Hepatocyte (in vitro differentiated cells): ENCODE measurements around the gene MOB3B. TPM values are rescaled to one million over a fixed set of nuclear protein-coding genes. Genes with fewer than 3 reads are reported as not detected.
"Not testable (repeated sequence)": the region's sequence is repeated elsewhere in the genome, so short reads cannot be mapped to it uniquely, and the experiment has no call there.

Experiments
- DNase-seq: peaks from one replicate; pipeline ENCODE4 v3.0.0-alpha.2; 2016; ENCODE audit warnings: low spot score
- H2AFZ ChIP-seq: fragments of 200-600 bp; sonication (generic); 2 replicates; pipeline ENCODE4 v1.6.0; 2016; ENCODE audit warnings: antibody characterized with exemption, mild to moderate bottlenecking
- H3K27ac ChIP-seq: fragments of 200-600 bp; sonication (generic); 2 replicates; pipeline ENCODE4 v1.5.1; 2016; ENCODE audit warnings: mild to moderate bottlenecking
- H3K27me3 ChIP-seq: fragments of 200-600 bp; sonication (generic); 2 replicates; pipeline ENCODE4 v1.6.1; 2016
- H3K36me3 ChIP-seq: fragments of 200-600 bp; sonication (generic); replicated peaks from 2 replicates; pipeline ENCODE4 v1.5.1; 2016; ENCODE audit warnings: low read depth; ENCODE audit not compliant: insufficient read depth
- H3K4me1 ChIP-seq: fragments of 200-600 bp; sonication (generic); 2 replicates; pipeline ENCODE4 v1.5.1; 2016; ENCODE audit warnings: mild to moderate bottlenecking, moderate library complexity; ENCODE audit not compliant: insufficient read depth
- H3K4me2 ChIP-seq: fragments of 200-600 bp; sonication (generic); 2 replicates; pipeline ENCODE4 v1.6.0; 2016
- H3K4me3 ChIP-seq: fragments of 200-600 bp; sonication (generic); 2 replicates; pipeline ENCODE4 v1.5.1; 2016; ENCODE audit warnings: mild to moderate bottlenecking
- H3K79me2 ChIP-seq: fragments of 200-600 bp; sonication (generic); 2 replicates; pipeline ENCODE4 v1.6.0; 2017; ENCODE audit warnings: mild to moderate bottlenecking
- H3K9me2 ChIP-seq: fragments of 200-600 bp; sonication (generic); replicated peaks from 2 replicates; pipeline ENCODE4 v1.6.0; 2017; ENCODE audit warnings: mild to moderate bottlenecking; ENCODE audit not compliant: insufficient read depth
- H3K9me3 ChIP-seq: fragments of 200-600 bp; sonication (generic); 2 replicates; pipeline ENCODE4 v1.5.1; 2016; ENCODE audit warnings: low read depth, mild to moderate bottlenecking
- H4K20me1 ChIP-seq: fragments of 200-600 bp; sonication (generic); 2 replicates; pipeline ENCODE4 v1.6.0; 2016; ENCODE audit warnings: mild to moderate bottlenecking; ENCODE audit not compliant: insufficient read depth, poor library complexity, severe bottlenecking
- CTCF ChIP-seq: fragments of 200-600 bp; sonication (generic); IDR thresholded peaks from 2 replicates; pipeline ENCODE4 v1.5.1; 2016; ENCODE audit warnings: antibody characterized with exemption, mild to moderate bottlenecking; ENCODE audit not compliant: poor library complexity
- EZH2 ChIP-seq: fragments of 200-600 bp; sonication (generic); IDR thresholded peaks from 2 replicates; pipeline ENCODE4 v1.6.1; 2016; ENCODE audit warnings: antibody characterized with exemption, mild to moderate bottlenecking, borderline replicate concordance
- EZH2phosphoT487 ChIP-seq: fragments of 200-600 bp; sonication (generic); IDR thresholded peaks from one replicate; pipeline ENCODE4 v1.6.1; 2018; ENCODE audit warnings: antibody characterized with exemption, mild to moderate bottlenecking, low read depth, moderate library complexity; ENCODE audit not compliant: unreplicated experiment, severe bottlenecking
- WGBS: methylation state at CpG from one replicate; pipeline ENCODE4 v1.1.6; 2016; ENCODE audit warnings: low lambda C conversion rate; ENCODE audit errors: missing lambda C conversion rate; 5-methylcytosine and 5-hydroxymethylcytosine counted together
- polyA plus RNA-seq: library from polyadenylated mRNA; unstranded; fragments of >200 nt; fragmentation: Nextera tagmentation; extraction: Ambion mirVana; gene quantifications from 2 replicates; pipeline ENCODE4 v1.2.1, GENCODE V29; 2016
- total RNA-seq: library from RNA; depleted of rRNA; stranded (reverse); fragments of >200 nt; gene quantifications from 2 replicates; pipeline ENCODE4 v1.2.3, GENCODE V29; 2014

MOB3B gene
- total and polyA plus RNA-seq, 2 experiments from 2014 or later = 13.3 to 13.5 TPM

- H3K9me3 ChIP-seq = no peaks in the 10 kb centered on the region
- H3K4me3 ChIP-seq = no peak overlapping the region
- peak overlapping the region; percentile 10 for H3K27ac ChIP-seq
- H3K27me3 ChIP-seq = no peaks in the 10 kb centered on the region
- H3K9me2 ChIP-seq = no peaks in the 10 kb centered on the region
- H4K20me1 ChIP-seq = no peaks in the 10 kb centered on the region
- no peak for DNase-seq
- peaks cover 34% of the 10 kb centered on the region for H3K79me2 ChIP-seq
- H2AFZ ChIP-seq = no peak overlapping the region
- TF ChIP-seq EZH2phosphoT487 = no peak
- TF ChIP-seq EZH2 = no peak
- no peak for TF ChIP-seq CTCF
- WGBS = 92% methylated on average over 6 of the region's 6 CpGs
- peaks cover 23% of the 10 kb centered on the region for H3K4me1 ChIP-seq
- H3K4me2 ChIP-seq = no peak overlapping the region
- H3K36me3 ChIP-seq = no peaks in the 10 kb centered on the region
These were observed 105.5 kb downstream of the MOB3B start for GRCh38 chr9:27423915-27424710.

GRCh38 chr9:27422279-27422834 lies 107.3 kb downstream of the MOB3B start:
- Histone ChIP-seq H3K27ac (no peak overlapping the region), H3K36me3 (no peaks in the 10 kb centered on the region), H3K4me1 (peaks cover 15% of the 10 kb centered on the region), H3K4me3 (no peak overlapping the region), H3K9me2 (no peaks in the 10 kb centered on the region), H2AFZ (no peak overlapping the region), H4K20me1 (no peaks in the 10 kb centered on the region), H3K4me2 (no peak overlapping the region), H3K9me3 (no peaks in the 10 kb centered on the region), H3K79me2 (peaks cover 26% of the 10 kb centered on the region), H3K27me3 (no peaks in the 10 kb centered on the region)
- DNase-seq = no peak
- TF ChIP-seq CTCF = no peak
- no peak for TF ChIP-seq EZH2phosphoT487
- no peak for TF ChIP-seq EZH2
- 85% methylated on average over 1 of the region's 1 CpG for WGBS

DNA sequence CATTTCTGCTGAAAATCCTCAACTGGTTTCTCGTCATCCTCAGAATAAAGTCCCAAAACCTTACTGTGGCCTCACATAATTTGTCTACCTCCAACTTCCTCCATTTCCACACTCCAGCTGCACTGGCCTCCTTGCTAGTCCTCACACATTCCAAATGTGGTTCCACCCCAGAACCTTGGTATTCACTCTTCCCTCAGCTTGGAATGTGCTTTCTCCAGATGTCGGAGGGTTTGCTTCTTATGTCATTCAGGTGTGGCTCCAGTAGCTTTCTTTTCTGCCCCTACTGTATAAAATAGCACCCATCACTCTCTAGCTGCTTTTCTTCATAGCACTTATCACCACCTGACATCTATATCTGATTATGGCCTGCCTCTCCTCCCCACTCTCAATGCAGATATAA lies 108.0 kb downstream of the MOB3B start:
- no peaks in the 10 kb centered on the region for H3K9me3 ChIP-seq
- H3K9me2 ChIP-seq = no peaks in the 10 kb centered on the region
- H3K27ac ChIP-seq = peak overlapping the region; percentile 22
- TF ChIP-seq EZH2 (no peak), EZH2phosphoT487 (no peak), CTCF (no peak)
- no peak overlapping the region for H2AFZ ChIP-seq
- H3K36me3 ChIP-seq = no peaks in the 10 kb centered on the region
- H3K4me3 ChIP-seq = no peak overlapping the region
- H3K79me2 ChIP-seq = peaks cover 32% of the 10 kb centered on the region
- no peaks in the 10 kb centered on the region for H3K27me3 ChIP-seq
- H3K4me1 ChIP-seq = peaks cover 10% of the 10 kb centered on the region
- no peak for DNase-seq
- H3K4me2 ChIP-seq = no peak overlapping the region
- WGBS = 79% methylated on average over 2 of the region's 2 CpGs
- H4K20me1 ChIP-seq = no peaks in the 10 kb centered on the region

DNA sequence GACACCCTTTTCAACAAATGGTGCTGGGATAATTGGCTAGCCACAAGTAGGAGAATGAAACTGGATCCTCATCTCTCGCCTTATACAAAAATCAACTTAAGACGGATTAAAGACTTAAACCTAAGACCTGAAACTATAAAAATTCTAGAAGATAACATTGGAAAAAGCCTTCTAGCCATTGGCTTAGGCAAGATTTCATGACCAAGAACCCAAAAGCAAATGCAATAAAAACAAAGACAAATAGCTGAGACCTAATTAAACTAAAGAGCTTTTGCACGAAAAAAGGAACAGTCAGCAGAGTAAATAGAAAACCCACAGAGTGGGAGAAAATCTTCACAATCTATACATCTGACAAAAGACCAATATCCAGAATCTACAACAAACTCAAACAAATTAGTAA lies 110.1 kb downstream of the MOB3B start:
- H3K79me2 ChIP-seq = peaks cover 41% of the 10 kb centered on the region
- not testable (repeated sequence) for H3K27me3 ChIP-seq, H3K4me3 ChIP-seq, H3K9me2 ChIP-seq, H4K20me1 ChIP-seq, H2AFZ ChIP-seq, H3K36me3 ChIP-seq, H3K4me1 ChIP-seq, DNase-seq, H3K9me3 ChIP-seq
- peak overlapping the region; percentile 2 for H3K4me2 ChIP-seq
- 70% methylated on average over 3 of the region's 3 CpGs for WGBS
- peak overlapping the region; percentile 11 for H3K27ac ChIP-seq
